NCI-H128 (cell line): ENCODE data around the gene EHD4.

ENCODE experiments used
- DNase-seq: peaks from one replicate; lab custom pipeline; 2025; ENCODE audit not compliant: unreplicated experiment; lab: John Stamatoyannopoulos, UW

EHD4 gene

GRCh38 chr15:41981371-41982132 is 9.2 kb upstream of the EHD4 start:
- no peak for DNase-seq

DNA sequence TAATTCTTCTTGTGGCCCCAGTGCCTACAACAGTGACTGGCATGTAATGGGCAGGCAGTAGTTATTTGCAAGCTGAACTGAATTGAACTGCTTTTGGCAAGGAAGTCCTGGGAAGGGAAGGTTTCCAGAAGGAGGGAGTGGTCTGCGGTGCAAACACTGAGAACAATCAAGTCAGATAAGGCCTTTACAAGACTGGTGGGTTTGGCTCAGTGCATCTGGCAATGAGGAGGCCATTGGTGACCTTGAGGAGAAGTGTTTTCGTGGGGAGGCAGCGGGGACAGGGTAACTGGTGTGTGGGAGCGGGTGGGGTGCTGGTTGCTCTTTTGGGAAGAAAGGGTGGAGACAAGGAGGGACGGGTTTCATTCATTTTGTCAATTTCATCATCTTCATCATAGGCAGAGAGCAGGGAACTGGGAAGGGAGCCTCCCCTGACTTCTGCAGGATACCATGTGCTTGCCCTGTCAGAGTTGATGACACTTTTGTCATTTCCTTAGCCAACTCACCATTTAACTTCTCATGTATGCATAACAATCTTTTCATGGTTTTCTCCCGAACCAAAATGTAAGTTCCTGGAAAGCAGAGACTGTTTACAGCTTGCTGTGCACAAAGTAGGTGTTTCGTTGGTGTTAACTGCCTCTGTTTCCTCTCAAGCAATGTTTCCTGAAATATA is 8.4 kb upstream of the EHD4 start:
- DNase-seq = no peak

DNA sequence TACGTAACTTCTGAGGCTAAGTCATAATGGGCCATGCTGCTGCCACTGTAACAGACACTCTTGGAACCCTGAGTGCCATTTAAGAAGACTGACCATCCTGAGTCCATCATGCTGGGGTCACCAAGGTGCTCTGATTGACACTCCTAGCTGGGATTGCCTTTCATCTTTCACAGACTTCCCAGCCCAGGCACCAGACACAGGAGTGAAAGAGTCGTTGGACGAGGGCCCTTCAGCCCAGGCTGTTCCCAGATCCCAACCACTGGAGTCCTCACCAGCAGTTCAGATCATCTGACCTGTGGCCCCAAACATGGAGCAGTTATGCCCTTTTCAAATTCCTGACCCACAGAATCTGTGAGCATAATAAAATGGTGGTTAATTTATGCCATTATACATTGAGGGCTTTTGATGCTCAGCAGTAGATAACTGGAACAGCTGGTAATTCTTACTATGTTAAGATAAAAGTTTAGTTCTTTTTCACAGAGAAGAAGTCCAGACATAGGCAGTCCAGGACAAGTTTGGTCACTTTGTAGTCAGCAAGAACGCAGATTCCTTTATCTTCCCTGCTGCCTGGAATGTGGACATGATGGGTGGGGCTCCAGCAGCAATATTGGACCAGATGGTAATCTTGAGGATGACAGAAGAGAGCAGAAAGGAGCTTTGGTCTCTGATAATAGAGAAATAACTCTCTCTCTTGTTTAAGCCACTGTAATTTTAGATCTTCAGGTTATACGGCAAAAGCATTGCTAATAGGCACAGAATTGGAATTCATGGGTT is 7.3 kb upstream of the EHD4 start:
- DNase-seq = no peak

- DNase-seq = no peak
Observed at GRCh38 chr15:41978534-41978933, 6.2 kb upstream of the EHD4 start.

GRCh38 chr15:41977757-41978383 is 5.5 kb upstream of the EHD4 start:
- DNase-seq = no peak

- DNase-seq = no peak
Observed at GRCh38 chr15:41975669-41976068, 3.3 kb upstream of the EHD4 start.

DNA sequence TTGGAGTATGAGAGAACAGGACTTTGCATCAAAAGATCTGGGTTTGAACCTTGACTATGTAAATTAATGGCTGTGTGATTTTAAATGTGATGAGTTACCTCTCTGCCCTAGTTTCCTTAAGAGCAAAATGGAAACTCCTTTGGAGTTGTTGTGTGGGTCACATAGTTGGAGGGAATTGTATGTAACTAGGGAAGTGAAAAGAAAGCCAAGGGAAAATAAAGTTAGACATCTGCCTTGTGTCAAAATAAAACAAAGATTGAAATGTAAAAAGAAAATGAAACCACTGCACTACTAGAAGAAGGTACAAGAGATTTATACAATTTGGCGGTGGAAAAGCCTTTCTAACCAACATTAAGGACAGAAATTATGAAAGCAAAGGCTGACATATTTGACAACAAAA is 1.7 kb upstream of the EHD4 start:
- no peak for DNase-seq

DNA sequence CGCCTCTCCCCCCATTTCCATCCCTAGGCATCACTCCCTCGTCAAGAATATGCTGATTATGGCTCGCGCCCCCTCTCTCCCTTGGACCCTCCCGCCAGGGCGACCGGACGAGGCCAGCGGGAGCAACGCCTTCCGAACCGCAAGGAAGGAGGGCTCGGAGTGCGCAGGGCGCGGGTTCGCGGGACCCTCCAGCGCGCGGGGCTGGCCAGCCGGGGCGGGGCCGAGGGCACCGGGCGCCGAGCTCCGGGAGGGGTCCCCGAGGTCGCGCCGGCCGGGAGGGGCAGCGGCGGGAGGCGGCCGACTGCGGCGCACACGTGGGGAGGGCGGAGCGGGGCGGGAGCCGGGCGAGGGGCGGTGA is 483 bp downstream of the EHD4 start:
- no peak for DNase-seq

- DNase-seq = no peak
Observed at GRCh38 chr15:41971089-41971894, 1.1 kb downstream of the EHD4 start.

DNA sequence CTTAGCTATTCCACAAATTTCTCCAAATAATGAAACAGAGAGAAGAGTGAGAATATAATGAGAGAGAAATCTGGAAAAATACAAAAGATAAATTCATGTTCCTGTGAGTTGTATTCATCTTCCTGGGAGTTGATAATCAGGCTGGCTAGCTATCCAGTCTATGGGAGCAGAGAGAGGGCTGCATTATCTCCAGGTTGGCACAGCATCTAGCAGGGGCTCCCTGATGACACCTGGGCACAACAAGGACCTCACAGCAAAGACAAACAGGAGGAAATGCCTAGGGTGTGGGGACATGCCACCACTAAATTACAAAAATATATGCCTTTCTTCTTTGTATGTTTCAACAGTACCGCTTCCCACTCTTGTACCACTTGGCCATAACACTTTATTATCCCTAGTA is 1.9 kb downstream of the EHD4 start:
- no peak for DNase-seq

- no peak for DNase-seq
Observed at GRCh38 chr15:41969851-41970431, 2.4 kb downstream of the EHD4 start.

DNA sequence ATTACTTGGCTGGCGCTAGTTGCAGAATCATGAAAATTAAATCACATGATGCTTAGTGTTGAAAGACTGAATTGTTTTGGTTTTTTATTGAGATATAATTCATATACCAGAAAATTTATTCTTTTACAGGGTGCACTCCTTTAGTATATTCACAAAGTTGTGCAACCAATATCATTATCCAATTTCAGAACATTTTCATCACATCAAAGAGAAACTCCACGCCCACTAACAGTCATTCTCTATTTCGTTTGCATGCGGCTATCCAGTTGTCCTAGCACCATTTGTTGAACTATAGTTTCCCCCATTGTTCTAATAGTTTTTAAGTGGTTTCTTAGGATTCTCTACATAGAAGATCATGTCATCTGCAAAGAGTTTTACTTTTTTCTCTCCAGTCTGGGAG is 3.7 kb downstream of the EHD4 start:
- no peak for DNase-seq

DNA sequence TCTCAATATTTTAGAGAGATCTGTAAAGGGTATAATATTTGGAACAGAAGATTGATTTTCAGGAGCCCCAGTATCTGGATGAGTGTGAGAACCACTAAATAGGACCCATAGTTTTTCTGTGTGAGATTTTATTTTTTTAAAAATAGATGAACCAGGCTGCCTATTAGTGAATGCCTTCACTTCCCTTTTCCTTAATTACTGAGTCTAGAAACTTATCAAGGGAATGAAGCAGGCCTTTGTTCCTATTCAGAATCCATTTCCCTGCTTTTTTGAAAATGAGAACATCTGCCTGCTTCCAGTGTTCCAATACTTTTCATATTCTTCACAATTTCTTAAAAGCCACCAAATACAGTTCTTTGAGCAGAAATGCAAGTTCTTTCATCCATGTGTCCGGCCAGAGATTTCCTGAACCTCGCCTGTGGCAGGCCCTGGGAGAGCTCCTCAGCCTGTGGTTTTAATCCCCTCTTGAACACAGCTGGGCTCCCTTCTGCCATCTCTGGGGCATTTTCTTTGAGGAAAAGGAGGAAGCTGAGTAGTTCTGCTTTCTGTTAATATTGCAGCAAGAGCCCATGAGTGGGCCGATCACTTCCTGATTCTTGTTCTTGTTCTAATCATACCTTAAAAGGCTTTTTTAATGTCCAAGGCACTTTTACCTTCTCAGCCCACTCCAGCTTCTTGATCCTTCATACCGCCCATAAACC is 4.7 kb downstream of the EHD4 start:
- DNase-seq = no peak

DNA sequence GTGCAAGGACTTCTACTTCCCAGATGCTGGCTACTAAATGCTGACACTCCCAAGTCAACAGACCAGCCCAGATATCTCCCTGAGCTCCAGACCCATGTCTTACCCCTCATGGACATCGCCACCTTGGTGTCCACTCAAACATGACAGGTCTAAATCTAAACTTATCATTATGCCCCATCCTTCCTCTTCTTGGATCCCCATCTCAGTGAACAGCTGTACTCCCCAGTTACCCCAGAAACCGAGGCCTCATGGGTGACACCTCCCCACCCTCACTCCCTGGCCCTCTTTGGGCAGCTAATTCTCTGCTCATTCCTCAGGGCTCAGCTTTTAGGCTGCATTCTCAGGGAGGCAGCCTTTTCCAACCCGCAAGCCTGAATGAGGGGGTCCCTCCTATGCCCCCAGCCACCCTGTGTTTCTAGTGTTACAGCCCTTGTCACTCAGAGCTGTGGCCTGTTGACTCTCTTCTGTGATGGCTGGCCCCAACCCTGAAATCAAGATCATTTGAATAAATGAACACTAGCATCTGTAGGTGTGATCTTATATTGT is 5.4 kb downstream of the EHD4 start:
- DNase-seq = no peak

GRCh38 chr15:41966414-41966812 is 5.9 kb downstream of the EHD4 start:
- no peak for DNase-seq

GRCh38 chr15:41965441-41966413 is 6.6 kb downstream of the EHD4 start:
- DNase-seq = no peak

DNA sequence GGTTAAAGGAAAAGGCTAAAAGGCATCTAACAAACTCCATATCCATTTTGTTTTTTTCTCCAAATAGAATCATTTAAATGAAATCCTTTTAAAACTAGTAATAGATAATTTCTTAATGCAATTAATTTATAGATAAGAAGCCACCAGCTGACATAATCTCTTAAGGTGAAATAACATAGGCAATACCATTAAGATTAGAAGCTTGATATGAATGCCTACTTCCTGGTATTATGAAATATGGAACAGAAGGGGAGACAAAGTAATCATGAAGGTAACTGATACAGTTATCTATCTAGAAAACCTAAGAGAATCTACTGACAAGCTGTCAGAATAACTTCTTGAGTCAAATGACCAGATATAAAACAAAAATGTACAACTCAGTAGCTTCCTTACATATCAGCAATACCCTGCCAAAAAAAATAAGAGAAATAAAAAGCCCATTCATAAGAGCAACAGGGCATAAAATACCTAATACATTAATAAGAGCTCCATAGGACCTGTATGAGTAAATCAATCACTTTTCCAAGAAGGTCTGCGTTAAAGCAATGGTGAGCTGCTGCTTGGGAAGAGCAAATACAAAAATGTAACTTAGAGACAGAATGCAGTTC is 10.7 kb downstream of the EHD4 start:
- no peak for DNase-seq

- no peak for DNase-seq
Observed at GRCh38 chr15:41961001-41961518, 11.3 kb downstream of the EHD4 start.
